Gastroesophageal sphincter (tissue), 3 donors: ENCODE results near the gene TDRD3.

Experiments
- CTCF ChIP-seq, 4 experiments: fragments of 200-600 bp in 2 of 4; fragments of 450-650 bp in 2 of 4; sonication (generic) in 1 of 4; IDR thresholded peaks; one replicate each; pipeline ENCODE4 v1.5.1; 2017 to 2019; ENCODE audit warnings: antibody characterized with exemption in 4 of 4, mild to moderate bottlenecking in 2 of 4, moderate library complexity in 2 of 4
- POLR2A ChIP-seq, 2 donors: fragments of 450-650 bp; IDR thresholded peaks; one replicate each; pipeline ENCODE4 v1.6.1; 2017; ENCODE audit warnings: antibody characterized with exemption in 2 of 2, mild to moderate bottlenecking in 2 of 2, moderate library complexity in 1 of 2

GRCh38 chr13:60574735-60575134, 177.7 kb downstream of the TDRD3 start:
- TF ChIP-seq CTCF (IDR thresholded peaks at IDR 0.05) (no peak), POLR2A (IDR thresholded peaks at IDR 0.05) (no peak)
